DOHH2 (cell line): ENCODE results near the gene HDC.

Experiments
- EZH2phosphoT487 ChIP-seq: fragments of 200-600 bp; sonication (generic); IDR thresholded peaks from 2 replicates; pipeline ENCODE4 v1.6.1; 2017; ENCODE audit warnings: borderline replicate concordance, mild to moderate bottlenecking, antibody characterized with exemption, low read length, moderate library complexity, mixed read lengths
- TF ChIP-seq, protein P1 (sequence below): fragments of 200-600 bp; sonication (generic); IDR thresholded peaks from one replicate; pipeline ENCODE4 v1.5.1; 2014; ENCODE audit warnings: antibody characterized with exemption, mild to moderate bottlenecking, low read depth, low read length; ENCODE audit not compliant: poor library complexity, severe bottlenecking

GRCh38 chr15:50202003-50202402 is 63.5 kb downstream of the HDC start:
- TF ChIP-seq, protein P1, sequence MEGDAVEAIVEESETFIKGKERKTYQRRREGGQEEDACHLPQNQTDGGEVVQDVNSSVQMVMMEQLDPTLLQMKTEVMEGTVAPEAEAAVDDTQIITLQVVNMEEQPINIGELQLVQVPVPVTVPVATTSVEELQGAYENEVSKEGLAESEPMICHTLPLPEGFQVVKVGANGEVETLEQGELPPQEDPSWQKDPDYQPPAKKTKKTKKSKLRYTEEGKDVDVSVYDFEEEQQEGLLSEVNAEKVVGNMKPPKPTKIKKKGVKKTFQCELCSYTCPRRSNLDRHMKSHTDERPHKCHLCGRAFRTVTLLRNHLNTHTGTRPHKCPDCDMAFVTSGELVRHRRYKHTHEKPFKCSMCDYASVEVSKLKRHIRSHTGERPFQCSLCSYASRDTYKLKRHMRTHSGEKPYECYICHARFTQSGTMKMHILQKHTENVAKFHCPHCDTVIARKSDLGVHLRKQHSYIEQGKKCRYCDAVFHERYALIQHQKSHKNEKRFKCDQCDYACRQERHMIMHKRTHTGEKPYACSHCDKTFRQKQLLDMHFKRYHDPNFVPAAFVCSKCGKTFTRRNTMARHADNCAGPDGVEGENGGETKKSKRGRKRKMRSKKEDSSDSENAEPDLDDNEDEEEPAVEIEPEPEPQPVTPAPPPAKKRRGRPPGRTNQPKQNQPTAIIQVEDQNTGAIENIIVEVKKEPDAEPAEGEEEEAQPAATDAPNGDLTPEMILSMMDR: no peak
- TF ChIP-seq EZH2phosphoT487: no peak
